Measurements from ENCODE around the gene ZNF766. TPM values are rescaled to one million over a fixed set of nuclear protein-coding genes. Genes with fewer than 3 reads are reported as not detected.
"Not testable (repeated sequence)": the region's sequence is repeated elsewhere in the genome, so short reads cannot be mapped to it uniquely, and the experiment has no call there.

The ZNF766 gene
- total RNA-seq, 1 donor = 7.5 TPM

DNA sequence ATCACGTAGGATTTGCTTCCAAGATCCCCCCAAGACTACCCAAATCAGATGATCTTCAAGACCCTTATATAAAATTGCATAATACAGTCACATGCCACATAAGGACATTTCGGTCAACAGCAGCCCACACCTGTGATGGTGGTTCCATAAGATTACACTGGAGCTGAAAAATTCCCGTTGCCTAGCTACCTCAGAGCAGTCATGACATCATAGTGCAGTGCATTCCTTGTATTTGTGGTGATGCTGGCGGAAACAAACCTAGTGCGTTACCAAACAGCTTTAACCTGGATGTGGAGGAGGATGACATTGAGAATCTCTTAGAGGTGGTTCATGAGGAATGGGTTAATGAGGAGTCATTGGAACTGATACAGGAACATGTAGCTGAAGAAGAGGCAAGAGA, 4.8 kb downstream of the ZNF766 start:
- no peak for DNase-seq (ENCODE audit: low read depth in 2 of 3, low spot score in 2 of 3)

GRCh38 chr19:52275988-52276387, 6.6 kb downstream of the ZNF766 start:
- no peak for DNase-seq (ENCODE audit: low read depth in 2 of 3, low spot score in 2 of 3)

DNA sequence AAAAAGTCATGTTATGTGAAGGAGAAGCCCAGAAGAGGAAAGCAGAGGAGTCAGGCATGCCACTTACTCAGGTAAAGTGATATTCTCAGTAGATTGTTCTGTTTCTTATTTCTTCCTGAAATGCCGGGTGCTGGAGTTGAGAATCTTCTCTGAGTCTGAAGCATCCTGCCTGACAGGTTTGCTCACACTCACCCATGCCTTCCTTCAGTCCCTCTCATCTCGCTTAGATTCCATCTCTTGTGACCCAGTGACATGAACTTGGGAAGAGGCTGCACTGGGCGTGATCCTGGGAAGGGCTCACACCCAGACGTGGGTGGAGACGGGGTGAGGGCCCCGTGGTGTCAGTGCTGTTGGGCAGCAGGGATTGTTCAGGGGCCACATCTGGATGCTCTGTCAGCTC, 8.1 kb downstream of the ZNF766 start:
- DNase-seq (ENCODE audit: low read depth in 2 of 3, low spot score in 2 of 3) = no peak

DNA sequence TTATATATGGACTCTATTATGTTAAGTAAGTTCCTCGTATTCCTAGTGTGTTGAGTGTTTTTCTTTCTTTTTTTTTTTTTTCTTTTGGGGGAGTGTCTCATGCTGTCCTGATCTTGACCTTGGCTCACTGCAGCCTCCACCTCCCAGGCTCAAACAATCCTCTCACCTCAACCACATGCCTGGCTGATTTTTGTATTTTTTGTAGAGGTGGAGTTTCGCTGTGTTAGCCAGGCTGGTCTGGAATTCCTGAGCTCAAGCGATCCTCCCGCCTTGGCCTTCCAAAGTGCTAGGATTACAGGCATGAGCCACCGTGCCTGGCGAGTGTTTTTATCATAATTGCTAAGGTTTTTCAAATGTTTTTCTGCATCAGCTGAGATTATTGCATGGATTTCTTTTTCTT, 16.9 kb downstream of the ZNF766 start:
- no peak for DNase-seq (ENCODE audit: low read depth in 2 of 3, low spot score in 2 of 3)

GRCh38 chr19:52291781-52292180, 22.4 kb downstream of the ZNF766 start:
- DNase-seq (ENCODE audit: low read depth in 2 of 3, low spot score in 2 of 3) = no peak

GRCh38 chr19:52292946-52293345, 23.6 kb downstream of the ZNF766 start:
- DNase-seq (ENCODE audit: low read depth in 2 of 3, low spot score in 2 of 3) = not testable (repeated sequence)

DNA sequence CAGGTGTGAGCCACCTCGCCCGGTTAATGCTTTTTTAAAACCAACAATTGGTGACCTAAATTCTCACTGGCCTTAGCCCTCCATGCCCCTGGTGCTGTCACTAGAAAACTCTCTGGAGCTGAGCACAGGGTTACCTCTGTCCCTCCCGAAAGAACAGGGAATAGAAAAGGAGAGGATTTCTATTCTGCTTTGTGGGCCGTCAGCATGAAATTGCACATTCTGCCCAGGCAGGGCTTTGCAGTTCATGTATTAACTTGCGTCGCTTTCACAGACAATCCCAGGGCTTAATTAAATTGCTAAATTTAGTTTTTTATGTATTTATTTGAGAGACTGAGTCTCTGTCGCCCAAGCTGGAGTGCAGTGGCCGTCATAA, 27.0 kb downstream of the ZNF766 start:
- DNase-seq (ENCODE audit: low read depth in 2 of 3, low spot score in 2 of 3) = no peak

DNA sequence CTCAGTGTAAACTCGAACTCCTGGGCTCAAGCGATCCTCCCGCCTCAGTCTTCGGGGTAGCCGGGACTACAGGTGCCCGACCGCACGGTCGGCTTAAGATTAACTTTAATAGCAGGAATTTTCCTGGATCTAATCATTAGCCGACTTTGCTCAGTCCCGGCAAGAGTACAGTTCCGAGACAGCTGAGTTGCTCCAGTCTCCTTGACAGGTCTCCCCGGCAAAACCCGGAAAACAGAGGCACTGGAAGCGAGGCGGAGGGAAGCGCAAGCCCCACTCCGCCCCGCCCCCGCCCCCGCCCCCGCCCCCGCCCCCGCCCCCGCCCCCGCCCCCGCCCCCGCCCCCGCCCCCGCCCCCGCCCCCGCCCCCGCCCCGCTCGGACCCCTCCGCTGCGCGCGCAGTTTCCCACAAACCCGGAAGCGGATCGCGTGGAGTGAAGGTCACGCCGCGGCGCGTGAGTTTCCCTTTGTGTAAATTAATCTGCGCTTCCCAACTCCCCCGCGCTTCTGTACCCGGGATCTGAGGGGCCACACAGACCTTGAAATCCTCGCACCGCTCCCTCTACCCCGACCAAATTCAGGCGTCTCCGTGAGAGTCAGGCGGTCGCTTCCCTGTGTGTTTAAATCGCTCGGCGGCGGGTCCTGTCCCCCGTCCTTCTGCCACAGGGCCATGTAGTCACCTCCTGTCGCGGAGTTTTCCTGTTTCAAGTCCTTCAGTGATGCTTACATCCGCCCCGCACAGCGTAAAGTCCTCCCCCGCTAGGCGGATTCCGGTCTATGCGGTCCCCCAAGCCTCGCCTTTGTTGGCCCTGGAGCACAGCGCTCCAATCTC, 27.6 kb downstream of the ZNF766 start, which contains the start of gene ZNF480:
ZNF480 (plus strand) TSS at position 397 of the 828 bp plus-strand sequence. CDS start 3,244 bp downstream, outside the sequence.
- peak; percentile 76 to 88 (median 81) for DNase-seq (ENCODE audit: low read depth in 2 of 3, low spot score in 2 of 3)

DNA sequence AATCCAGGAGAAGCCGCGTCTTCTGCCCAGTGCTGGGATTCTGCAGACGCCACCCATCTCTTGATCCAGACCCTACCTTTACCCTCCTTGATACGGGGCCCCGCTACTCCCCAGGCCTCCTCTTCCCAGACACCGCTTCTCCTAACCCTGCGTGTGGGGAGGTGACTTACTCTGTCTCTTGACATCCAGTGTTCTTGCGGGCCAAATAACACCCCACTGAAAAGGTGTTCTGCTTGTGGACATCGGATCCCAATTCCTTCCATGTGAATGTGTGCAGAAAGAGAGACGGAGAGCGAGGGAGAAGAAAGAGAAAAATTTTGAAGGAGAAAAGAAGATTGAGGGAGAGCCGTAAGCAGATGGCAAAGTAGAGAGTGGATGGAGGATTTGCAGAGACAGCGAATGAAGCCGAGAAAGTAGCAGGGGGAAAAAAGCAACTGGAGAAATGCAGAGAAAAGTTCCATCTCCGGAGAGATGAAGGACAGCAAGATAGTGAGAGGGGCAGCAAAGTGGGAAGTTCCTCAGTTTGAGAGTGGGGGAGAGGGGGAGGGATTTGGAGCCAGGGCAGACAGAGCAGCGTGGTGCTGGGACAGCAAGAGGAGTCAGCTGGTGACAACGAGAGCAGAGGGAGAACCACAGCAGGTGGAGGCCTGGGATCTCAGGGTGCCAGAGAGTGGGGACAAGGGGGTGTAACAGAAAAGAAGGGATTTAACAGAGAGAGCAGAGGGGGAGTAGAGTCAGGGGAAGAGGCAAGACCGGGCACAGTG, 28.4 kb downstream of the ZNF766 start:
- peak in 1 of 3 donors; percentile 20 for DNase-seq (ENCODE audit: low read depth in 2 of 3, low spot score in 2 of 3)

DNA sequence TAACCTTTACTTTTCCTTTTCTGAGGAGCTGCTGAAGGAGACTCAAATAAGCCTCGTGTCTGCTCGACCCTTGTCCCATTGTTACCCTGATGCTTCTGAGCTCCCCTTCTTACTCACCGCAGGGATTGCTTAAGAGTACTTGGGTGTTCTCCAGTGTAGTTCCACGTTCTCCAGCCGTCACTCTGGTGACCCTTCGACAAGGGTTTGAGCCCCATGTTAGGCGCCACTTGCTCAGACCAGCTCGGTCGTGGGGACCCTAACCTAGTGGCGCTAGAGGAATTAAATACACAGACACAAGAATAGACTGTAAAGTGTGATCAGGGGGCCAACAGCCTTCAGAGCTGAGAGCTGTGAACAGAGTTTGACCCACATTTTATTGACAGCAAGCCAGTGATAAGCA, 37.9 kb downstream of the ZNF766 start:
- peak in 1 of 3 donors; percentile 54 for DNase-seq (ENCODE audit: low read depth in 2 of 3, low spot score in 2 of 3)

DNA sequence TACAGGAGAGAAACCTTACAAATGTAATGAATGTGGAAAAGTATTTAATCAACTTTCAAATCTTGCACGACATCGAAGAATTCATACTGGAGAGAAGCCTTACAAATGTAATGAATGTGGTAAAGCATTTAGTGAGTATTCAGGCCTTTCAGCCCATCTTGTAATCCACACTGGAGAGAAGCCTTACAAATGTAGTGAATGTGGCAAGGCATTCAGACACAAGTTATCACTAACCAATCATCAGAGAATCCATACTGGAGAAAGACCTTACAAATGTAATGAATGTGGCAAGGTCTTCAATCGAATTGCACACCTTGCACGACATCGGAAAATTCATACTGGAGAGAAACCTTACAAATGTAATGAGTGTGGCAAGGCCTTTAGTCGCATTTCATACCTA, 53.0 kb downstream of the ZNF766 start:
- DNase-seq (ENCODE audit: low read depth in 2 of 3, low spot score in 2 of 3) = no peak

- peak in 1 of 3 donors; percentile 41 for DNase-seq (ENCODE audit: low read depth in 2 of 3, low spot score in 2 of 3)
Observed at GRCh38 chr19:52331757-52332156, 62.4 kb downstream of the ZNF766 start.

DNA sequence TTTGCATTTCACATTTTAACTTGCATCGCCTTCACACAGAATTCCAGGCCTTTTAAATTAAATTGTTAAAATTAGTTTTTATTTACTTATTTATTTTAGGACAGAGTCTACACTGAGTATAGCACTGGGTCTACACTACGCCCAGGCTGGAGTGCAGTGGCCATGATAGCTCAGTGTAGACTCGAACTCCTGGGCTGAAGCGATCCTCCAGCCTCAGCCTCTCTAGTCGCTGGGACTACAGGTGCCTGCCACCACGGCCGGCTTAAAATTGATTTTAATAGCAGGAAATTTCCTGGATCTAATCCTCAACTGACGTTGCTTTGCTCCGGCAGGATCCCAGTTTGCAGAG, 66.4 kb downstream of the ZNF766 start:
- no peak for DNase-seq (ENCODE audit: low read depth in 2 of 3, low spot score in 2 of 3)

GRCh38 chr19:52336117-52336790, 66.9 kb downstream of the ZNF766 start, which contains the start of gene ZNF610:
TSS of gene ZNF610 (plus strand) at chr19:52336243. CDS start at chr19:52349173, 12,930 bp downstream.
- peak; percentile 62 to 95 (median 86) for DNase-seq (ENCODE audit: low read depth in 2 of 3, low spot score in 2 of 3)

DNA sequence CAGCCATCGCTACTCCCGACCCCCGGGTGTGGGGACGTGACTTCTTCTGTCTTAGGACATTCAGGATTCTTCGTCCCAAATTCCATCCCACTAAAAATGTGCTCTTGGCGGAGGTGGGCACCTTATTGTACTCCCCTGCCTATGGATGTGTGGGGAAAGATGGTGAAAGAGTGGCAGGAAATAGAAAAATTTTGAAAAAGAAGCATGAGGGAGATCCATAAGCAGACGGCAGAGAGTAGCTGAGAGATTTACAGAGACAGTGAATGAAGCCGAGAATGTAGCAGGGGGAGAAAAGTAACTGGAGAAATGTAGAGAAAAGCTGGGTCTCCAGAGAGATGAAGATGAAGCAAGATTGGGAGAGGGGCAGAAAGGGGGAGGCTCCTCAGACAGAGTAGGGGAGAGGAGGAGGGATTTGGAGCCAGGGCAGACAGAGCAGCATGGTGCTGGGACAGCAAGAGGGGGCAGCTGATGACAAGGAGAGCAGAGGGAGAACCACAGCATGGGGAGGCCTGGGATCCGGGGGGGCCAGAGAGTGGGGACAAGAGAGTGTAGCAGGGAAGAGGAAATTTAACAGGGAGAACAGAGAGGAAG, 67.5 kb downstream of the ZNF766 start:
- DNase-seq (ENCODE audit: low read depth in 2 of 3, low spot score in 2 of 3) = peak in 1 of 3 donors; percentile 23

DNA sequence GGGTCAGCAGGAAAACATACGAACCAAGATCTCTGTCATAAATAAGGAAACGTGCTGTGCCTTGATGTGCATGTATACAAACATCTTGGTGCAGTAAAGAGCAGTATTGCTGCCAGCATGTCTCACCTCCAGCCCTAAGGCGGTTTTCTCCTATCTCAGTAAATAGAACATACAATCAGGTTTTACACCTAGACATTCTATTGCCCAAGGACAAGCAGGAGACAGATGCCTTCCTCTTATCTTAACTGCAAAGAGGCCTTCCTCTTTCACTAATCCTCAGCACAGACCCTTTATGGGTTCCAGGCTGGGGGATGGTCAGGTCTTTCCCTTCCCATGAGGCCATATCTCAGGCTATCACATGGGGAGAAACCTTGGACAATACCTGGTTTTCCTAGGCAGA, 69.6 kb downstream of the ZNF766 start:
- DNase-seq (ENCODE audit: low read depth in 2 of 3, low spot score in 2 of 3) = not testable (repeated sequence)

- DNase-seq (ENCODE audit: low read depth in 2 of 3, low spot score in 2 of 3) = peak in 1 of 3 donors; percentile 67
Observed at GRCh38 chr19:52343548-52343947, 74.2 kb downstream of the ZNF766 start.

- DNase-seq (ENCODE audit: low read depth in 2 of 3, low spot score in 2 of 3) = no peak
Observed at GRCh38 chr19:52345162-52345561, 75.8 kb downstream of the ZNF766 start.
